H9 (cell line): ENCODE data around the gene CTNNBL1. TPM values are rescaled to one million over a fixed set of nuclear protein-coding genes. Genes with fewer than 3 reads are reported as not detected.

Experiments
- DNase-seq: peaks from one replicate; pipeline ENCODE4 v3.0.0-alpha.2; 2017
- H2AFZ ChIP-seq: one replicate; pipeline ENCODE4 v1.6.1; 2013; ENCODE audit warnings: mild to moderate bottlenecking, low read length, control low read depth, moderate library complexity
- H2AK5ac ChIP-seq: 2 replicates; pipeline ENCODE4 v1.6.1; 2013; ENCODE audit warnings: low read length, control low read depth, mixed read lengths; ENCODE audit not compliant: insufficient read length
- H2BK120ac ChIP-seq: one replicate; pipeline ENCODE4 v1.6.1; 2013; ENCODE audit warnings: low read depth, mild to moderate bottlenecking, low read length, control low read depth, inconsistent platforms; ENCODE audit not compliant: poor library complexity, severe bottlenecking
- H2BK12ac ChIP-seq: 2 replicates; pipeline ENCODE4 v1.6.1; 2013; ENCODE audit warnings: low read length, control low read depth, mixed read lengths, low read depth; ENCODE audit not compliant: insufficient read length
- H2BK15ac ChIP-seq: 2 replicates; pipeline ENCODE4 v1.6.1; 2013; ENCODE audit warnings: low read depth, low read length, control low read depth
- H2BK20ac ChIP-seq: one replicate; pipeline ENCODE4 v1.6.1; 2013; ENCODE audit warnings: low read depth, mild to moderate bottlenecking, low read length, control low read depth, inconsistent platforms; ENCODE audit not compliant: poor library complexity, severe bottlenecking
- H2BK5ac ChIP-seq: 2 replicates; pipeline ENCODE4 v1.6.1; 2013; ENCODE audit warnings: low read length, control low read depth, mixed read lengths; ENCODE audit not compliant: insufficient read length
- H3K14ac ChIP-seq: 2 replicates; pipeline ENCODE4 v1.6.1; 2013; ENCODE audit warnings: low read length, control low read depth; ENCODE audit not compliant: insufficient read depth
- H3K18ac ChIP-seq: 2 replicates; pipeline ENCODE4 v1.6.1; 2013; ENCODE audit warnings: low read depth, mild to moderate bottlenecking, mixed read lengths, low read length, control low read depth; ENCODE audit not compliant: insufficient read length
- H3K23ac ChIP-seq: 2 replicates; pipeline ENCODE4 v1.6.1; 2013; ENCODE audit warnings: low read length, control low read depth, mixed read lengths, low read depth; ENCODE audit not compliant: insufficient read length
- H3K23me2 ChIP-seq: 2 replicates; pipeline ENCODE4 v1.6.1; 2013; ENCODE audit warnings: low read depth, mild to moderate bottlenecking, mixed read lengths, low read length, control low read depth; ENCODE audit not compliant: insufficient read length, poor library complexity, severe bottlenecking
- H3K27ac ChIP-seq: 2 replicates; pipeline ENCODE4 v1.5.1; 2013; ENCODE audit warnings: low read length, control low read depth, mixed read lengths, low read depth; ENCODE audit not compliant: insufficient read length
- H3K27me3 ChIP-seq: 2 replicates; pipeline ENCODE4 v1.6.1; 2013; ENCODE audit warnings: low read length, control low read depth, inconsistent platforms; ENCODE audit not compliant: insufficient read depth
- H3K4ac ChIP-seq: 2 replicates; pipeline ENCODE4 v1.6.1; 2013; ENCODE audit warnings: low read depth, mild to moderate bottlenecking, control low read depth, inconsistent platforms, low read length, moderate library complexity
- H3K4me1 ChIP-seq: 2 replicates; pipeline ENCODE4 v1.6.1; 2013; ENCODE audit warnings: low read length, control low read depth, inconsistent platforms; ENCODE audit not compliant: insufficient read depth
- H3K4me2 ChIP-seq: 2 replicates; pipeline ENCODE4 v1.6.1; 2013; ENCODE audit warnings: low read length, control low read depth, mixed read lengths; ENCODE audit not compliant: insufficient read length, insufficient read depth
- H3K56ac ChIP-seq: 2 replicates; pipeline ENCODE4 v1.6.1; 2013; ENCODE audit warnings: low read depth, mild to moderate bottlenecking, mixed read lengths, low read length, control low read depth; ENCODE audit not compliant: insufficient read length
- H3K79me1 ChIP-seq: 2 replicates; pipeline ENCODE4 v1.6.1; 2013; ENCODE audit warnings: low read depth, mild to moderate bottlenecking, moderate library complexity, low read length, control low read depth, inconsistent platforms; ENCODE audit not compliant: insufficient read depth, poor library complexity, severe bottlenecking
- H3K79me2 ChIP-seq: 2 replicates; pipeline ENCODE4 v1.6.1; 2013; ENCODE audit warnings: low read length, control low read depth, inconsistent platforms; ENCODE audit not compliant: insufficient read depth
- H3K9ac ChIP-seq: 2 replicates; pipeline ENCODE4 v1.6.1; 2013; ENCODE audit warnings: low read length, control low read depth, mixed read lengths; ENCODE audit not compliant: insufficient read length; ENCODE audit errors: extremely low read depth
- H3K9me3 ChIP-seq: one replicate; pipeline ENCODE4 v1.6.1; 2013; ENCODE audit warnings: low read depth, low read length, inconsistent platforms; ENCODE audit not compliant: control insufficient read depth
- H3T11ph ChIP-seq: one replicate; pipeline ENCODE4 v1.6.1; 2013; ENCODE audit warnings: mild to moderate bottlenecking, low read length, control low read depth, inconsistent platforms
- H4K20me1 ChIP-seq: one replicate; pipeline ENCODE4 v1.6.1; 2013; ENCODE audit not compliant: control insufficient read depth, insufficient read length, insufficient read depth
- H4K5ac ChIP-seq: 2 replicates; pipeline ENCODE4 v1.6.1; 2013; ENCODE audit warnings: low read depth, mild to moderate bottlenecking, mixed read lengths, low read length, control low read depth; ENCODE audit not compliant: insufficient read length
- H4K8ac ChIP-seq: replicated peaks from 2 replicates; pipeline ENCODE4 v1.6.1; 2013; ENCODE audit warnings: low read length, control low read depth, mixed read lengths, low read depth; ENCODE audit not compliant: insufficient read length
- H4K91ac ChIP-seq: 2 replicates; pipeline ENCODE4 v1.6.1; 2013; ENCODE audit warnings: low read depth, mild to moderate bottlenecking, moderate library complexity, mixed read lengths, low read length, control low read depth; ENCODE audit not compliant: insufficient read length
- H3K27ac Mint-ChIP-seq, 3 experiments: 2 replicates in 2 of 3; 3 replicates in 1 of 3; pipeline ENCODE4 v1.8.0; 2020 to 2021; ENCODE audit warnings: mixed read lengths in 3 of 3, mild to moderate bottlenecking in 1 of 3, moderate library complexity in 1 of 3
- H3K27me3 Mint-ChIP-seq: 2 replicates; pipeline ENCODE4 v1.8.0; 2021; ENCODE audit warnings: low read depth, mild to moderate bottlenecking, moderate library complexity, mixed read lengths
- H3K36me3 Mint-ChIP-seq, 3 experiments: 2 replicates in 2 of 3; 3 replicates in 1 of 3; pipeline ENCODE4 v1.8.0; 2020 to 2021; ENCODE audit warnings: low read depth in 3 of 3, mixed read lengths in 3 of 3; ENCODE audit not compliant: insufficient read depth in 1 of 3
- H3K4me1 Mint-ChIP-seq, 2 experiments: 2 replicates each; pipeline ENCODE4 v1.8.0; 2020; ENCODE audit warnings: mixed read lengths in 2 of 2
- H3K4me3 Mint-ChIP-seq, 2 experiments: 2 replicates in 1 of 2; 3 replicates in 1 of 2; pipeline ENCODE4 v1.8.0; 2020 to 2021; ENCODE audit warnings: mild to moderate bottlenecking in 2 of 2, mixed read lengths in 2 of 2, moderate library complexity in 1 of 2
- H3K9me3 Mint-ChIP-seq, 2 experiments: 2 replicates in 1 of 2; 3 replicates in 1 of 2; pipeline ENCODE4 v1.8.0; 2020; ENCODE audit warnings: mild to moderate bottlenecking in 2 of 2, mixed read lengths in 2 of 2, moderate library complexity in 1 of 2
- WGBS: extraction: QIAGEN DNeasy Blood & Tissue Kit; methylation state at CpG from one replicate; pipeline ENCODE4 v1.1.7; 2013; ENCODE audit warnings: missing lambda C conversion rate, low lambda C conversion rate, mixed read lengths; ENCODE audit not compliant: insufficient read length; ENCODE audit errors: extremely low coverage; 5-methylcytosine and 5-hydroxymethylcytosine counted together
- total RNA-seq: library from RNA; stranded (reverse); gene quantifications from 2 replicates; pipeline ENCODE4 v1.2.1, GENCODE V29; 2021
- TF ChIP-seq, protein P1 (sequence below): fragments of 200-600 bp; sonication (generic); conservative IDR thresholded peaks from 3 replicates; pipeline ENCODE4 v1.8.0; 2021; ENCODE audit warnings: antibody characterized with exemption, mild to moderate bottlenecking

CTNNBL1 gene
- total RNA-seq, 1 experiment from 2014 or later, result 67.2 TPM

DNA sequence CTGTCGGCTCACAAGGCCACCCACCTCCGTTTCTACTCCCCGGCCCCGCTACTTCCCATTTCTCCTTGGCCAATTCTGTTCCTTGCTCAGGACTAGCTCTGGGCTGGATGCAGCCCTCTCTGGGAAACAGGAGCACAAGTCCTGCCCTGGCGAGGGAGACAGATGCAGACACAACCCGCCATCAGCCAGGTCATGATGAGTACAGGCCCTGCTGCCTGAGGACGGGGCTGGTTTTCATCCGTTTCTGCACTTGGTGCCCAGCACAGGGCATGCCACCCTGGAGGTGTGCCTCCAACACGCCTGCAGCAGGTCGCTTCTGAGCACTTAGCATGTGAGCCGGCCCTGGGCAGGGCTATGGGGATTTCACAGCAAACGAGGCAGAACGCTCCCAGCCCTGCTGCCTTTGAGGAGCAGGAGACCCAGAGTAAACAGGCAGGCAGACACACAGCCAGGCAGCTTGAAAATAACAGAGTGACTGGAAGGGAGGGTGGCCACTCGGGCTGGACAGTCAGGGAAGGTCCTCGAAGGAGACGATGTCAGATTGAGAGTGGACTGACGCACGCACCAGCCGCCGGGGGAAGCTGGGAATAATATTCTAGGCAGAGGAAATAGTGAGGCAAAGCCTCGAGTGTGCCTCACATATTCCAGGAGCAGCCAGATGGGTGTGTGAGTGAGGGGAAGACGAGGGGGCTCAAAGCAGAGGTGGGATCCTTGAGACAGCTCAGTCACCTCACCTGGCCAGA is 187.9 kb downstream of the CTNNBL1 start:
- WGBS, result no CpG with 5 or more reads among the region's 22 CpGs
- no peak overlapping the region for H3K9ac ChIP-seq
- TF ChIP-seq, protein P1, sequence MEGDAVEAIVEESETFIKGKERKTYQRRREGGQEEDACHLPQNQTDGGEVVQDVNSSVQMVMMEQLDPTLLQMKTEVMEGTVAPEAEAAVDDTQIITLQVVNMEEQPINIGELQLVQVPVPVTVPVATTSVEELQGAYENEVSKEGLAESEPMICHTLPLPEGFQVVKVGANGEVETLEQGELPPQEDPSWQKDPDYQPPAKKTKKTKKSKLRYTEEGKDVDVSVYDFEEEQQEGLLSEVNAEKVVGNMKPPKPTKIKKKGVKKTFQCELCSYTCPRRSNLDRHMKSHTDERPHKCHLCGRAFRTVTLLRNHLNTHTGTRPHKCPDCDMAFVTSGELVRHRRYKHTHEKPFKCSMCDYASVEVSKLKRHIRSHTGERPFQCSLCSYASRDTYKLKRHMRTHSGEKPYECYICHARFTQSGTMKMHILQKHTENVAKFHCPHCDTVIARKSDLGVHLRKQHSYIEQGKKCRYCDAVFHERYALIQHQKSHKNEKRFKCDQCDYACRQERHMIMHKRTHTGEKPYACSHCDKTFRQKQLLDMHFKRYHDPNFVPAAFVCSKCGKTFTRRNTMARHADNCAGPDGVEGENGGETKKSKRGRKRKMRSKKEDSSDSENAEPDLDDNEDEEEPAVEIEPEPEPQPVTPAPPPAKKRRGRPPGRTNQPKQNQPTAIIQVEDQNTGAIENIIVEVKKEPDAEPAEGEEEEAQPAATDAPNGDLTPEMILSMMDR, result no peak
- H3K56ac ChIP-seq, result no peak overlapping the region
- H4K20me1 ChIP-seq, result no peaks in the 10 kb centered on the region
- no peak overlapping the region for H2BK15ac ChIP-seq
- no peak for DNase-seq
- no peaks in the 10 kb centered on the region for H3K27me3 ChIP-seq
- no peak overlapping the region for H3K4me2 ChIP-seq
- H2BK20ac ChIP-seq, result no peak overlapping the region
- H2AK5ac ChIP-seq, result no peak overlapping the region
- H3K79me1 ChIP-seq, result no peaks in the 10 kb centered on the region
- H3T11ph ChIP-seq, result no peak overlapping the region
- H3K23ac ChIP-seq, result no peak overlapping the region
- H4K91ac ChIP-seq, result no peak overlapping the region
- H2BK5ac ChIP-seq, result no peak overlapping the region
- no peaks in the 10 kb centered on the region for H3K9me3 ChIP-seq
- Mint-ChIP-seq H3K4me1 (peaks cover 6 to 21% of the 10 kb centered on the region in 2 experiments), H3K36me3 (no peaks in the 10 kb centered on the region; a peak in 1 of 7 replicates), H3K9me3 (no peaks in the 10 kb centered on the region), H3K4me3 (no peak overlapping the region), H3K27ac (peak overlapping the region in 2 of 3 experiments; percentile 62 to 79; a peak in 4 of 7 replicates), H3K27me3 (no peaks in the 10 kb centered on the region)
- H3K27ac ChIP-seq, result no peak overlapping the region
- no peak overlapping the region for H3K14ac ChIP-seq
- H3K18ac ChIP-seq, result no peak overlapping the region
- H2AFZ ChIP-seq, result no peak overlapping the region
- no peaks in the 10 kb centered on the region for H3K79me2 ChIP-seq
- no peak overlapping the region for H3K4ac ChIP-seq
- no peaks in the 10 kb centered on the region for H3K23me2 ChIP-seq
- H2BK120ac ChIP-seq, result no peak overlapping the region
- no peak overlapping the region for H4K5ac ChIP-seq
- no peak overlapping the region for H4K8ac ChIP-seq
- H2BK12ac ChIP-seq, result no peak overlapping the region
- no peaks in the 10 kb centered on the region for H3K4me1 ChIP-seq
